ENCODE data around the gene STRN3. TPM values are rescaled to one million over a fixed set of nuclear protein-coding genes. Genes with fewer than 3 reads are reported as not detected.
A peak's percentile ranks its signal among the peaks of the same experiment; 100 is the strongest.

Gene STRN3
- total and polyA plus RNA-seq, 8 donors: 7.3 to 21.5 (median 11.6) TPM

- H3K27me3 ChIP-seq: no peaks in the 10 kb centered on the region
- 85 to 86% methylated on average over 10 of the region's 10 CpGs for WGBS, 2 donors
- no peak for DNase-seq
- no peak for ATAC-seq
- H3K4me3 ChIP-seq: no peak overlapping the region
- intact Hi-C loops (cut with DNase I): no loop called here
- peaks cover 0 to 12% (median 9%) of the 10 kb centered on the region in 3 donors for H3K4me1 ChIP-seq
- TF ChIP-seq CTCF (IDR thresholded peaks at IDR 0.05): no peak
- no peak for FAIRE-seq
- no peaks in the 10 kb centered on the region for H3K9me3 ChIP-seq
- H3K27ac ChIP-seq: no peak overlapping the region
- no peaks in the 10 kb centered on the region for H3K36me3 ChIP-seq
Measured at GRCh38 chr14:30958555-30959407, 67.4 kb downstream of the STRN3 start.

GRCh38 chr14:30957813-30958370, 68.3 kb downstream of the STRN3 start:
- Histone ChIP-seq H3K4me3 (no peak overlapping the region), H3K27me3 (no peaks in the 10 kb centered on the region), H3K27ac (peak overlapping the region in 1 of 4 donors; percentile 31), H3K4me1 (peaks cover 0 to 12% (median 9%) of the 10 kb centered on the region in 3 donors), H3K36me3 (no peaks in the 10 kb centered on the region), H3K9me3 (no peaks in the 10 kb centered on the region)
- ATAC-seq: peak; percentile 95 to 99 (median 98)
- no peak for FAIRE-seq
- TF ChIP-seq CTCF (IDR thresholded peaks at IDR 0.05): no peak
- intact Hi-C loops (cut with DNase I): no loop called here
- 12 to 16% methylated on average over 5 of the region's 5 CpGs for WGBS, 2 donors
- DNase-seq: peak in 4 of 6 donors; percentile 30 to 58 (median 46)

- Histone ChIP-seq H3K4me1 (no peaks in the 10 kb centered on the region), H3K9me3 (no peaks in the 10 kb centered on the region), H3K36me3 (peaks cover 4 to 23% (median 4%) of the 10 kb centered on the region in 3 donors), H3K27me3 (no peaks in the 10 kb centered on the region), H3K27ac (no peak overlapping the region), H3K4me3 (no peak overlapping the region)
- DNase-seq (no peak), ATAC-seq (no peak), FAIRE-seq (no peak)
- intact Hi-C loops (cut with DNase I): no loop called here
- no peak for TF ChIP-seq CTCF (IDR thresholded peaks at IDR 0.05)
- WGBS, 2 donors: 95 to 97% methylated on average over 2 of the region's 2 CpGs
Measured at GRCh38 chr14:30949651-30950050, 76.5 kb downstream of the STRN3 start.

GRCh38 chr14:30943694-30944093, 82.5 kb downstream of the STRN3 start:
- no peaks in the 10 kb centered on the region for H3K9me3 ChIP-seq
- no peak for TF ChIP-seq CTCF (IDR thresholded peaks at IDR 0.05)
- WGBS, 2 donors: 94 to 96% methylated on average over 4 of the region's 4 CpGs
- DNase-seq (no peak), ATAC-seq (no peak), FAIRE-seq (no peak)
- intact Hi-C loops (cut with DNase I): no loop called here
- no peaks in the 10 kb centered on the region for H3K4me1 ChIP-seq
- H3K36me3 ChIP-seq: peaks cover 4 to 24% (median 4%) of the 10 kb centered on the region in 3 donors
- H3K4me3 ChIP-seq: no peak overlapping the region
- H3K27me3 ChIP-seq: no peaks in the 10 kb centered on the region
- H3K27ac ChIP-seq: no peak overlapping the region

DNA sequence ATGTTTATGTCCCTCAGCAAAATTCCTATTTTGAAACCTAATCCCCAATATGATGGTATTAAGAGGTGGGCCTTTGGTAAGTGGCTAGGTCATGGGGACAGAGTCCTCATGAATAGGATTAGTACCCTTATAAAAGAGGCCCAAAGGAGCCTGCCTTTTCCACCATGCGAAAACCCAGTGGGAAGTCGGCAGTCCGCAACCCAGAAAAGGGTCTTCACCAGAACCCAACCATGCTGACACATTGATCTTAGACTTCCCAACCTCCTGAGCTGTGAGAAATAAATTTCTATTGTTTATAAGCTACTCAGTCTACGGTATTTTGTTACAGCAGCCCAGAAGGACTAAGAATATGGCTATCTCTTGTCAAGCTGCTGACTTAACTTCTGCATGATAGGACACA, 85.3 kb downstream of the STRN3 start:
- H3K4me3 ChIP-seq: no peak overlapping the region
- ATAC-seq: no peak
- FAIRE-seq: no peak
- no peak for DNase-seq
- no peak for TF ChIP-seq CTCF (IDR thresholded peaks at IDR 0.05)
- peaks cover 0 to 11% (median 4%) of the 10 kb centered on the region in 3 donors for H3K36me3 ChIP-seq
- no peaks in the 10 kb centered on the region for H3K9me3 ChIP-seq
- H3K27ac ChIP-seq: no peak overlapping the region
- intact Hi-C loops (cut with DNase I): no loop called here
- no peaks in the 10 kb centered on the region for H3K4me1 ChIP-seq
- 97% methylated on average over 4 of the region's 4 CpGs for WGBS, 2 donors
- no peaks in the 10 kb centered on the region for H3K27me3 ChIP-seq

All from pancreas (tissue), 10 donors.